RKO (cell line): ENCODE data around the gene KCTD3.

Experiments used
- DNase-seq: peaks from one replicate; pipeline ENCODE4 v3.0.0-alpha.2; 2016; ENCODE audit warnings: low spot score

Gene KCTD3

DNA sequence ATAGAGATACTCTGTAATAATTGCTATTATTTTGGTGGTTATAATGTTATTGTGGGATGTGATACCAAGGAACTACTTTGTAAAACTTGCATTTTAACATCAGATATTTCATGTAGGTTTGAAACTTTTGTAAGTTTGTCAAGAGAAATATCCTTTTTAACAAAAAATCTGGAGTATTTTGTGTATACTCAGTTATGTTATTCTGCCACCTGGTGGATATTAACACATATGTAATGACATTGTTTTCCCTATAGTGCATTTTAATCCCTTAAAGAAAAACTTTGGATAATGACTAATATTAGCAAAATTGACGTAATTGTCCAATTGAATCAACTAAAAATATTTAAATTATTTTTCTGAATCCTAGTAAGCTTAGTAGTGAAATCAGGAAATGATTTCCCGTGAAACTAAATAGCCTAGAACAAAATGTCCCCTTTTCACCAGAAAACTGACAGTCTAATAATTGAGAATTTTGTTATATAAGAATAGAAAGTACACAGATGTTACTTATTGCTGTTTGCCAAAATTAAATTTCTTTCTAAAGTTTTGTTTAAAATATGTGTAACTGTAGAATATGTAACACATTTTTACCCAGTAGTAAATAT lies 39.6 kb downstream of the KCTD3 start:
- peak; percentile 59 for DNase-seq

- no peak for DNase-seq
Measured at GRCh38 chr1:215607412-215607811, 40.3 kb downstream of the KCTD3 start.

DNA sequence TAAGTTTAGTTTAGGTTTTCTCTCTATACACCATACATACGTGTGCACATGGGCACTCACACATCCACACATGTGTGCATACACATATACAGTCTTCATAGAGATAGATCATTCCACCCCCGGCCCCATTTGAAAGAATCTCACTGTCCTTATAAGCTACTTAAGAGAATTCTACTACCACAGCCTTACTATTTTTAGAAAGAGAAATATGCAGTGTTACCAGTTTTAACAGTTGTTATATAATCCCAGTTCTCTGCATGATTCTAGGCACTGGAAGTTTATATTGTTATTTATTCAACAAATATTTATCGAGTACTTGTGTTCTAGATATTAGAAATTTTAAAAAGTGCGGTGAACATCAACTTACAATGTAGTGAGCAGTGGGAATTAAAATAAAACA lies 41.5 kb downstream of the KCTD3 start:
- DNase-seq = no peak

- DNase-seq = no peak
Measured at GRCh38 chr1:215612391-215612790, 45.3 kb downstream of the KCTD3 start.

DNA sequence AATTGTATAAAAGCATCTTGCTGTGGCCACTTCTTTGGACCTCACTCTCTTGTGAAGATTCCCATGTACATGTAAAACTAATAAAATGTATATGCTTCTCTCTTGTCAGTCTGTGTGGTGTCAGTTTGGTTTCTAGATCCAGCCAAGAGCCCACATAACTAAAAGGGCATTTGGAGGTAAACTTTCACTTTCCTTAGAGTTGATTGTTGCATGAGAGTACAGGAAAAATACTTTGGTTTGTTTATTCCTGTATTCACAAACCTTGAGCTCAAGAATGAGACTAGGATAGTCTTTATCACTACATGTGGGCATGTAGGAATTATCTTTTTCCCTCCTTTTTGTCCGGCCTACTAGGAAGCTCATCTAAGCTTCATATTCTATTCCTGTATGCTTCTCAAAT lies 50.9 kb downstream of the KCTD3 start:
- DNase-seq = no peak

GRCh38 chr1:215623162-215623561 lies 56.1 kb downstream of the KCTD3 start:
- no peak for DNase-seq

GRCh38 chr1:215625949-215626348 lies 58.8 kb downstream of the KCTD3 start:
- no peak for DNase-seq

- no peak for DNase-seq
Measured at GRCh38 chr1:215631040-215631439, 63.9 kb downstream of the KCTD3 start.

- no peak for DNase-seq
Measured at GRCh38 chr1:215631489-215631888, 64.4 kb downstream of the KCTD3 start.

DNA sequence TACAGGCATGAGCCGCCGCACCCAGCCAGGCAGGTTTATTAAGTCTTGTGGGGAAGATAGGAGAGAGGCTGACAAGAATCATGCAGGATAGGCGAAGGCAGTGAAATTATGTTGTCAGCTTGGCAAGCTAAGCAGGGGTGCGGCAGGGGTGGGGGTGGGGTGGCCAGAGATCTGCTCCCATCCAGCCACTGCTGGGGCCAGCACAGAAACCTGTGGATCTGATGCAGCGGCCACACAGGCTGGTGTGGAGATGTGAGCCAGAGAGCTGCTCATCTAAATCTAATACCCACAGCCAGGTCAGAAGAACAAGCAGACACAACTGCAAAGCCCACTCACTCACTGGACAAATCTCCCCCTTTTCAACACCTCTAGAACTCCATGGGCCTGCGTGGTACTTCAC lies 68.7 kb downstream of the KCTD3 start:
- no peak for DNase-seq

- no peak for DNase-seq
Measured at GRCh38 chr1:215636258-215636965, 69.3 kb downstream of the KCTD3 start.

DNA sequence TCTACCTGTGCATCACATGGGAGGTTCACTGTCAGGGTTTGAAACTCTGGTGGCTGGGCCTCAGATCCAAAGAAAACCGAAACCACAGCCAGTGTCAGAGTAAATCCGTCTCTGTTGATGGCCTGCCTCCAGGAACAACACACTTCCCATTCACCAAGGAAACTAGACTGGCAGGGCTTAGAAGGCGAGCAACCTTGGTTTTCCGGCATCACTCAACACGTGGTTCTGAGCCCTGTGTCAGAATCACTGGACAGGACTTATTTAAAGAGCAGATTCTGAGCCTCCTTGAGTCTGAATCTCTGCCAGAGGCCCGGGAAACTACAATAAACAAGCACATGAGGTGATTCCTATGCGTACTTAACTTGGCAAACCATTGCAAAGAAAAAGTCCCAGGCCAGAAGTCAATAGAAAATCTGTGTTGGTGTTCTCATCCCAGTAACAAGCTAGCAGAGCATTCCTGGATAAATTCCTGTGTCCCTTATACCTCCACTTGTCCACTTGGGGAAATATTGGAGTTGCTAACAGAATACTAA lies 70.0 kb downstream of the KCTD3 start:
- DNase-seq = no peak

DNA sequence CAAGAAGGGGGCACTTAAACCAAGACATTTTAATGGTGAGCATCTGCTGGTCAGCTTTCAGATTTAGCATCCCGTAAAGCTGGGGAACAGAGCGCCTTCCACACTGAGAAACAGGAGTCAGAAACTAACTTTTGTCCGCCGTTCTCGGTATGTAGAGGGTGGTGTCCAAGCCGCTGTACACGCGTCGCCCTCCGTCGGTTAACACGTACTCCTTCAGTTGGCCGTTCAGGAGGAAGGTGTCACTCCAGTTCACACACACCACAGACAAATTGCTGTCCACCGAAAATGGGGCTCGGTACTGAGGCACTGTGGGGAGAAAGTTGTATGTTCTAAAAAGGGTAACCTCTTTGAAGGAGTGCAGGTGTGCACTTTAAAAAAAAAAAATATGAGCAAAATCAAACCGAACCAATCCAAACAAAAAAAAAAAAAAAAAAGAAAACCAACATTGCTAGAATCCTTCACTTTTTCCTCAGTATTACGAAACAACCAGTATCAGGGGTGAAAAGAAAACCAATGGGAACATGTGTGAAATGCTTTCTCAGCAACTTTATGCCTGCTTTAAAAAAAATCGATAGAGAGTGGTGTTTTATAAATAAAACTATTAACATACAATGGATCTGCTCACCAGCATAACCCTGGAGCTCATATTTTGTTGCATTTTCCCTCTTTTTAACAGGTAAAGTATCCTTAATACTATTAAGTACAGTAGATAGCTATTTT lies 73.5 kb downstream of the KCTD3 start:
- DNase-seq = no peak

DNA sequence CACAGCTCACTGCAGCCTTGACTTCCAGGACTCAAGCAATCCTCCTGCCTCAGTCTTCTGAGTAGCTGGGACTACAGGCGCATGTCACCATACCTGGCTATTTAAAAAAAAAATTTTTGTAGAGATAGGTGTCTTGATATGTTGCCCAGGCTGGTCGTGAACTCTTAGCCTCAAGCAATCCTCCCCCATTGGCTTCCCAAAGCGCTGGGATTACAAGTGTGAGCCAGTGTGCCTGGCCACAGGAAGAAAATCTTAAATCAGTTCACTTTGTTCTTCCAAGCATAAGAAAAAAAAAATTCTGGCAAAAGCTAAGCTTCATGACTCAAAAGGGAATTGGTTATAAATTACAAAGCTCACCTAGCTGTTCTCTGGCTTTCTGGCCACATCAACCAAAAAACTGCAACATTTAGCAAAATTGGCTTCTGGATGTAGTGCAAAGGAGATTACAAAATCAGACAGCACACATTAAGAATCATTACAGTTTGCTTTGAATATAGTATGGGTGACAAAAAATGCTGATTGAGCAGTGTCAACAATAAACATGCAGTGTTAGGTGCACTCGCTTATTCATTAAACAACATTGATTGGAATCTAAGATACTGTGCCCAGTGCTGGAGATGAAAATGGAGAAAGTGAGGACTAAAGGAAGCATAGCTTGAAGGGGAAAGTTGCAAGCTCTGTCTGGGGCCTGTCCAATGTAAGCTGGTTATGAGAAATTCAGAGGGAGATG lies 76.7 kb downstream of the KCTD3 start:
- no peak for DNase-seq

DNA sequence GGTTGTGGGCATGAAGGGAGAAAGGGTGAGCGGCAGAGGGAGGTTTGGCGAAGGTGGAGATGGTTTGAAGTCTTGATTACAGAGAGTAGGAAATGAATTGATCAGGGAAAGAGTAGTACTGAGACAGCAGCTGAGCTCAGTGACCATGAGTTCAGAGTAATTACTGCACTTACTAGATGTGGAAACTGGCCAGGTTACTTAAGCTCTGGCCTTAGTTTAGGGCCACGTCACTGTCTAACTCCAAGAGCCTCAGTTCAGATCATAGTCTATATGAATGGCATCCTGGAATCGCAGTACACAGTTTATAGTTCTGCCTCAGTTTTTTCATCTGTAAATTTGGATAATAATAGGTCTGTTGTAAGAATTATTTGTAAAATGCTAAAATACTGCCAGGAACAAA lies 78.1 kb downstream of the KCTD3 start:
- DNase-seq = no peak

GRCh38 chr1:215645861-215646260 lies 78.8 kb downstream of the KCTD3 start:
- no peak for DNase-seq

DNA sequence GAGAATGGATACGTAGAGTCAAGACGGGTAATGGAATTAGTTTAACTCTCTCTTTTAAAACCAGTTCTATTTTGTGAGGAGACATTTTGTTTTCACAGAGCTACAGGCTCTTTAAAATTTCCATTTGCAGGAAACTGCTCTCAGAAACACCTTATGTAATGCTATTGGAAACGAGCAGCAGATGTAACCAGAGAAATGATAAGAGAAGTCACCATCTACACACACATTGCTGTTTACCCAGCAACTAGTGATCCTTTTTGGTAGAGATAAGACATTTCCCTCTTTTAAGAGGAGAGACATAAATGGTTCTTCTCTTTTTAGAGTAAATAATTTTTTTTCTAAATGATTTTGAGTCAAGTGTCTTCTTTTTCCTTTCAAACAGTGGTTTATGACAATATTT lies 80.6 kb downstream of the KCTD3 start:
- no peak for DNase-seq

DNA sequence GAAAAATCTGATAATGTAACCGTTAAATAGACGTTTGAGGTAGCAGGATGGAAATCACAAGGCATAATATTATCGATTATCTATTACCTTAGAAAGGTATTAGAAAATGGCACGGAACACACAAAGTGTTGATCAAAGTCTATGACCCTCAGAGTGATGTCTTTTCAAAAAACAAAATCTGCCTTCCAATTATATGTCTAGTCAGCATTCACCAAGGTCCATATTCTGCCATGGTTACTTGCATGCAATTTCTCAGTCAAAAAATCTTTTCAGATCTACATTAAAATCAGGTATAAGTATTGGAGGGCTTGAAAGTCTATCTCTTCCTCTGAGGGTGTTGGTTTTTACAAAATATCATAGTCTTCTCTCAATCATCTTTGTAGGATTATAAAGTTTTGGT lies 81.9 kb downstream of the KCTD3 start:
- DNase-seq = no peak

DNA sequence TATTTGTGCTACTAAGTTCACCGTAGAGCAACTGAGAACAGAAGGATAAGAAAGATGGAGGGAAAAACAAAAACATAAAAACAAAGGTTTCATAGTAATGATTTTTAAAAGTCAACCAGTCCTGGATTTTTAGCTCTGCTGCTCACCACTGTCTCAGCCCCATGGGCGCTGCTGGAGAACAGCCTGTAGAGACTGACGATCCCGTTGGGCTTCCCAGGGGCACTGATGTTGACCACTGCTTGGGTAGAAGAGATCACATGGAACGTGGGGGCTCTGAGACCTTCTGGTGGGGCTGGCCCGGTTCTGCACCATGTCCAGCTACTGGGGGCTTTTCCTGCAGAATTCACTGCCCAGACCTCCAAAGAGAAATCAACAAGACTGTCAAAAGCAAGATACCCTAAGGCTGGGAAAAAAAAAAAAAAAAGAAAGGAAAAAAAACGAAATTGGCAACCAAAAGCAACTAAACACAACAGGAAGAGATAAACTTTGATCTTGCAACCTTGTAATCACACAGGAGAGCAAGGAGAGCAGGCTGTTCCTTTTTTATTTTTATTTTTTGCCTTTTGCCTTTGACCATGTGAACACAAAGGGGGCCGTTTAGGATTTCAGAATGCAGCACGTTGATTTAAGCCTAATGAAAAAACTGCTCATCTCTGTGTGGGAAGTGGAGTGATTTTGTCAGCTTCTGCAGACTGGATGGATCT lies 83.5 kb downstream of the KCTD3 start:
- no peak for DNase-seq

DNA sequence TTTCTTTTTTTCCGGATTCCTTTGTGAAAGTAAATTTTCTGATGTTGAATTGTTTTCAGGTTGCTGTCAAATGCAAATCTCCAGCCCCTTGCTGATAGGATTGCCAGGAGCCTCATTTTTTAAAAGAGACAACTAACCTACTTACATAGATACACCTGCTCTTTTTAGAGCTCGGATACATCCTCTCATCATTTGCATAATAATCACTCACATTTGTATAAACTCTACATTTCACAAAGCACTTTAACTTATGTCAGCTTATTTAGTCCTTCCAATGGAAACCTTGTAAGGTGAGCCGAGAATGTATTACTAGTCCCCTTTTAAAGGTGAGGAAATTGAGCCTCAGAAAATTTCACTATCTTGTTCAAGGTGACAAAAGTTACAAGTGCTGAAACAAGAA lies 84.8 kb downstream of the KCTD3 start:
- no peak for DNase-seq

DNA sequence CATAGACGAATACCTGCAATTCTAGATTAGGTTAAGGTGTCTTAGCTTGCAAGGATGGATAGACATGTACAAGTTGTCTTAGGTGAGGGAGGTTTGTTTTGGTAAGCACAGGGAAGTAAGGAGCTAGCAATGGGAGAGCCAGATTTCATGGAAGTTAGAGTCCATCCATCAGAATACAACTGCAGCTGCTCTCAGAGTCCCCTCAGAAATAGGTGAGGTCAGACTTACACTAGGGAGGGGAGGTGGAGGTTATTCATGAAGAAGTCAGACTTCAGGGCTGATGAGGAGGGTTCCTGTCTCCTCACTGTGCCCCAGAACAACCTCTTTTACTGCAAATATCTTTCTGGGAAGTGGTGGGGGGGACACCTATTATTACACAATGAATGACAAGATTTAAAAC lies 85.3 kb downstream of the KCTD3 start:
- DNase-seq = no peak

DNA sequence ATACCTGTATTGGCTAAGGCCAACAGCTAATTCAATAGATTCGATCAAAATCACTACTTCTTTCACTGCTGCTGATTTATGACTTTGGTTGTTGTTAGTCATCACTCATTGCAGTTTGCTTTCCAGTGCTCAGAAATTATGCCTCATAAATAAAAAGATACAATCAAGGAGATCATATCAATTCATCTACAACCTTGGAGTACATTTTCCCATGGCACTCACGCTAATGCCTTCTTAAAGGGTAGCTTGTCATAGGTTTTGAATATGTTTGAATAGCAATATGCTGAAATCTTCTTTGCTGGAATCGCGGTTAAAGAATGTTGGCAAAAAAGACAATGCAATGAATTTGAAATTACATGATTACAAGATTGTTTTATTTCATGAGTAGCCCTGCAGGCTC lies 89.9 kb downstream of the KCTD3 start:
- DNase-seq = no peak
